RWPE2 (cell line): ENCODE measurements around the gene STMND1.

Source experiments
- ATAC-seq: fragments of 200-7000 bp; cut with Tn5 transposase; 3 replicates; pipeline ENCODE4 v1.9.1; 2021; ENCODE audit warnings: low read depth
- DNase-seq: peaks from one replicate; pipeline ENCODE4 v3.0.0-alpha.2; 2020; ENCODE audit warnings: low spot score
- H3K27ac ChIP-seq: fragments of 450-650 bp; 2 replicates; pipeline ENCODE4 v1.5.1; 2017; ENCODE audit warnings: mild to moderate bottlenecking; ENCODE audit not compliant: poor library complexity, severe bottlenecking
- H3K27me3 ChIP-seq: fragments of 250-450 bp; sonication (Bioruptor Pico); 2 replicates; pipeline ENCODE4 v1.5.1; 2021; ENCODE audit warnings: mild to moderate bottlenecking, moderate library complexity; ENCODE audit not compliant: insufficient read depth, poor library complexity, severe bottlenecking
- H3K36me3 ChIP-seq: fragments of 250-450 bp; sonication (Bioruptor Pico); 2 replicates; pipeline ENCODE4 v1.5.1; 2020; ENCODE audit warnings: low read depth, mild to moderate bottlenecking, moderate library complexity
- H3K4me1 ChIP-seq: fragments of 250-450 bp; sonication (Bioruptor Pico); 2 replicates; pipeline ENCODE4 v1.5.1; 2021; ENCODE audit warnings: mild to moderate bottlenecking, moderate library complexity; ENCODE audit not compliant: insufficient read depth, poor library complexity, severe bottlenecking
- H3K4me3 ChIP-seq: fragments of 250-450 bp; sonication (Bioruptor Pico); 2 replicates; pipeline ENCODE4 v1.5.1; 2021; ENCODE audit warnings: mild to moderate bottlenecking, moderate library complexity; ENCODE audit not compliant: severe bottlenecking
- H3K9me3 ChIP-seq: fragments of 250-450 bp; sonication (Bioruptor Pico); 2 replicates; pipeline ENCODE4 v1.5.1; 2021; ENCODE audit warnings: mild to moderate bottlenecking, moderate library complexity; ENCODE audit not compliant: severe bottlenecking
- CTCF ChIP-seq: fragments of 450-650 bp; IDR thresholded peaks from one replicate; pipeline ENCODE4 v1.5.1; 2017; ENCODE audit warnings: mild to moderate bottlenecking, moderate library complexity; ENCODE audit not compliant: poor library complexity, severe bottlenecking

Gene STMND1

GRCh38 chr6:17149571-17149970, 47.7 kb downstream of the STMND1 start:
- Histone ChIP-seq H3K36me3 (no peaks in the 10 kb centered on the region), H3K4me1 (no peaks in the 10 kb centered on the region), H3K27ac (no peak overlapping the region), H3K9me3 (no peaks in the 10 kb centered on the region), H3K27me3 (no peaks in the 10 kb centered on the region), H3K4me3 (no peak overlapping the region)
- ATAC-seq: no peak
- no peak for DNase-seq
- no peak for TF ChIP-seq CTCF

DNA sequence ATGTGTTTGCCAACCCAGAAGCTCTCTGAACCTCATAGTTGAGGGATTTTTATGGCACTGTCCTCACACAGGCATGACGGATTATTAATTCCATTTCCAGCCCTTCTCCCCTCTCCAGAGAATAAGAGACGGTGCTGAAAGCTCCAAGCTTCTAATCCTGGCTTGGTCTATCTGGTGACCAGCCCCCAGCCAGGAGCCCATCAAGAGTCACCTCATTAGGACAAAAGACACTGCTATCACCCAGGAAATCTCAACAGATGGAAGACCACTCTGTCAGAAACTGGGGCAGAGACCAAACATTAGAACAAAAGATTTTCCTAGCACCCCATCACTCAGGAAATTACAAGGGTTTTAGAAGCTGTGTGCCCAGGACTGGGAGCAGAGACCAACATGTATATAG, 48.2 kb downstream of the STMND1 start:
- no peaks in the 10 kb centered on the region for H3K9me3 ChIP-seq
- H3K36me3 ChIP-seq: no peaks in the 10 kb centered on the region
- H3K4me3 ChIP-seq: no peak overlapping the region
- H3K27me3 ChIP-seq: no peaks in the 10 kb centered on the region
- H3K4me1 ChIP-seq: no peaks in the 10 kb centered on the region
- ATAC-seq (no peak), DNase-seq (no peak)
- no peak overlapping the region for H3K27ac ChIP-seq
- no peak for TF ChIP-seq CTCF

DNA sequence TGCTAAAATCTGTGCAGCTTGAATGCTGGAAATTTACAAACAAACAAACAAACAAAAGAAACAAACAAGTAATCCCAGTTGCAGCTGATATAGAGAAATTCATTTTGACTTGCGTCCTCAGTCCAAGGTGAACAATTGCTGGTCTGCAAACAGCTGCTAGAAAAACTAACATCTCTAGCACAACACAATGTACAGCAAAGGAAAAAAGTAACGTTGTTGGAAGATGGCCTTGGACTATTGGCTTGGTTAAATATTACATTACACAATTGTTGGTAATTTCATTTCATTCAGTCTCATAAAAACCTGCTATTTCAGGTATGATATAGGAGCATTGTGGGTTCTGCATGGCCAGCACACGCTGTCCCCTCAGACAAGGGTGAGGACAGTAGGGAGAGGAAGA, 50.0 kb downstream of the STMND1 start:
- ATAC-seq (no peak), DNase-seq (no peak)
- H3K36me3 ChIP-seq: no peaks in the 10 kb centered on the region
- no peak overlapping the region for H3K4me3 ChIP-seq
- TF ChIP-seq CTCF: no peak
- no peaks in the 10 kb centered on the region for H3K27me3 ChIP-seq
- H3K27ac ChIP-seq: no peak overlapping the region
- H3K9me3 ChIP-seq: no peaks in the 10 kb centered on the region
- no peaks in the 10 kb centered on the region for H3K4me1 ChIP-seq

GRCh38 chr6:17152703-17153102, 50.9 kb downstream of the STMND1 start:
- no peak overlapping the region for H3K4me3 ChIP-seq
- DNase-seq: no peak
- no peaks in the 10 kb centered on the region for H3K27me3 ChIP-seq
- no peak overlapping the region for H3K27ac ChIP-seq
- ATAC-seq: no peak
- H3K9me3 ChIP-seq: no peaks in the 10 kb centered on the region
- H3K36me3 ChIP-seq: no peaks in the 10 kb centered on the region
- TF ChIP-seq CTCF: no peak
- no peaks in the 10 kb centered on the region for H3K4me1 ChIP-seq

GRCh38 chr6:17156112-17156921, 54.5 kb downstream of the STMND1 start:
- H3K4me1 ChIP-seq: no peaks in the 10 kb centered on the region
- H3K36me3 ChIP-seq: no peaks in the 10 kb centered on the region
- DNase-seq (no peak), ATAC-seq (peak; percentile 64; the same call in 1 of the 3 replicates)
- H3K27me3 ChIP-seq: no peaks in the 10 kb centered on the region
- no peak overlapping the region for H3K4me3 ChIP-seq
- H3K27ac ChIP-seq: no peak overlapping the region
- peak; percentile 84 for TF ChIP-seq CTCF
- no peaks in the 10 kb centered on the region for H3K9me3 ChIP-seq
